A673 (cell line): Measurements from ENCODE around the gene CATSPER4.

ENCODE experiments used
- EZH2 ChIP-seq: fragments of 200-600 bp; sonication (generic); IDR thresholded peaks from 2 replicates; pipeline ENCODE4 v1.6.1; 2017; ENCODE audit warnings: borderline replicate concordance, low read depth, mild to moderate bottlenecking, mixed read lengths, antibody characterized with exemption, low read length; ENCODE audit not compliant: poor library complexity, severe bottlenecking
- TF ChIP-seq, protein P1 (sequence below): fragments of 300-800, 200-600 bp; sonication (generic); conservative IDR thresholded peaks from 2 replicates; pipeline ENCODE4 v1.5.1; 2017; ENCODE audit warnings: low read depth, mild to moderate bottlenecking, antibody characterized with exemption, low read length, moderate library complexity, mixed read lengths

DNA sequence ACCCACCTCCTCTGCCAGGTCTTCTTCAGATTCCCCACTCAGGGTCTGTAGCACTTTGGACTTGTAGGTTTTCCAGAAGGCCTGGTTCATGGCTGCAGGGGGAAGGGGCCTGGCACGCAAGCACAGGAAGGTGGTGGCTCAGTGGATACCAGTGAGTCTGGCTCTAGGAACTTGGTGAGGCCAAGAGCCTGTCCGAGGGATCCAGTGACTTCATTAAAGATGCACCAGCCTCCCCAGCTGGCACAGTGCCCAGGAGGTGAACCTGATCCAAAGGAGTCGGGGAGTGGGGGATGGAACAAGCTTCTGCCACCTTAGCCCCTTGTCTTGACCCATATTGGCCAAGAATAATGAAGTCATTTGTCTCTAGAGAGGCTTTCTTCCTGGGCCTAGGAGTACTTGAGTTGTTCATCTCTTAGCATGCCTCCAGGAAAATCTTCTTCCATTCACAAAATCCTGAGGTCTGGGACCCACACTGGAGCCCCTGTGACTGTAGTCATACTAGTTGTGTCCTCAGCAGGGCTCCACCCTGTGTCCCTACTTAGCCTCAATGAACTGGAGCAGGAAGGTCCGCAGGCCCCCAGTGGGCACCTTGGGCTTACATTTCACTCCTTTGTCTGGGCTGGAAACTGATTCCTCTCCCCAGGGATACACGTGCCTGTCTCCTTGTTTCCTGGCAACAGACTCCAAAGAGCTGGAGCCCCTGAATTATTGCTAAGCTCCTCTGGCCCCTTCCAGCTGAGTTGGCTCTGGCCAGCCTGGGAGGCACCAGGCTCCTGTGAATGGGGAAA, 21.8 kb upstream of the CATSPER4 start, which contains the start of gene C1orf232:
- TF ChIP-seq, protein P1, sequence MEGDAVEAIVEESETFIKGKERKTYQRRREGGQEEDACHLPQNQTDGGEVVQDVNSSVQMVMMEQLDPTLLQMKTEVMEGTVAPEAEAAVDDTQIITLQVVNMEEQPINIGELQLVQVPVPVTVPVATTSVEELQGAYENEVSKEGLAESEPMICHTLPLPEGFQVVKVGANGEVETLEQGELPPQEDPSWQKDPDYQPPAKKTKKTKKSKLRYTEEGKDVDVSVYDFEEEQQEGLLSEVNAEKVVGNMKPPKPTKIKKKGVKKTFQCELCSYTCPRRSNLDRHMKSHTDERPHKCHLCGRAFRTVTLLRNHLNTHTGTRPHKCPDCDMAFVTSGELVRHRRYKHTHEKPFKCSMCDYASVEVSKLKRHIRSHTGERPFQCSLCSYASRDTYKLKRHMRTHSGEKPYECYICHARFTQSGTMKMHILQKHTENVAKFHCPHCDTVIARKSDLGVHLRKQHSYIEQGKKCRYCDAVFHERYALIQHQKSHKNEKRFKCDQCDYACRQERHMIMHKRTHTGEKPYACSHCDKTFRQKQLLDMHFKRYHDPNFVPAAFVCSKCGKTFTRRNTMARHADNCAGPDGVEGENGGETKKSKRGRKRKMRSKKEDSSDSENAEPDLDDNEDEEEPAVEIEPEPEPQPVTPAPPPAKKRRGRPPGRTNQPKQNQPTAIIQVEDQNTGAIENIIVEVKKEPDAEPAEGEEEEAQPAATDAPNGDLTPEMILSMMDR = no peak
- TF ChIP-seq EZH2 = no peak
